ENCODE data around the gene RANGRF.
"Not testable (repeated sequence)": the region's sequence is repeated elsewhere in the genome, so short reads cannot be mapped to it uniquely, and the experiment has no call there.

Gene RANGRF

GRCh38 chr17:8249621-8250500 is 38.6 kb upstream of the RANGRF start:
- TF ChIP-seq SP1 (IDR thresholded peaks at IDR 0.05) (no peak), LEF1 (IDR thresholded peaks at IDR 0.05; ENCODE audit: borderline replicate concordance) (no peak), TARDBP (IDR thresholded peaks at IDR 0.05) (no peak), FOXK2 (IDR thresholded peaks at IDR 0.05) (no peak), NFRKB (IDR thresholded peaks at IDR 0.05) (no peak), FOXM1 (IDR thresholded peaks at IDR 0.05; ENCODE audit: borderline replicate concordance) (no peak), ELF4 (IDR thresholded peaks at IDR 0.05) (no peak), SUZ12 (IDR thresholded peaks at IDR 0.05) (no peak), CTBP1 (IDR thresholded peaks at IDR 0.05; ENCODE audit: borderline replicate concordance) (no peak)
- ChIA-PET POLR2A (interaction anchor here (0.7 to 6.8 kb wide), 15 partner anchors 10 to 393 kb away, joined by 3 to 126 read pairs (median 4); partner anchors contain the start of genes AURKB, KRABD2, NAA38 and RANGRF), CTCF (interaction anchor here (0.5 kb wide), 1 partner anchor 1243 kb away, joined by 5 read pairs; no protein-coding TSS in a partner anchor)
- DNase-seq (ENCODE audit: extremely low spot score), result no peak

- CTCF ChIA-PET, result interaction anchor here (0.6 kb wide), 2 partner anchors 548 to 702 kb away, joined by 6 to 9 read pairs; no protein-coding TSS in a partner anchor
- DNase-seq (ENCODE audit: extremely low spot score); POLR2A ChIA-PET: not testable (repeated sequence)
Observed at GRCh38 chr17:8251411-8251810, 37.1 kb upstream of the RANGRF start.

- ChIA-PET POLR2A (no interaction called here), CTCF (no interaction called here)
- DNase-seq (ENCODE audit: extremely low spot score), result no peak
- no peak for TF ChIP-seq FOXK2 (IDR thresholded peaks at IDR 0.05)
- no peak for TF ChIP-seq ELF4 (IDR thresholded peaks at IDR 0.05)
- TF ChIP-seq NFRKB (IDR thresholded peaks at IDR 0.05), result no peak
- TF ChIP-seq HDGF (IDR thresholded peaks at IDR 0.05; ENCODE audit: borderline replicate concordance), result no peak
- no peak for TF ChIP-seq ARNT (IDR thresholded peaks at IDR 0.05)
- no peak for TF ChIP-seq BHLHE40 (IDR thresholded peaks at IDR 0.05; ENCODE audit: borderline replicate concordance)
- no peak for TF ChIP-seq SUZ12 (IDR thresholded peaks at IDR 0.05)
- no peak for TF ChIP-seq CTBP1 (IDR thresholded peaks at IDR 0.05; ENCODE audit: borderline replicate concordance)
- TF ChIP-seq FOXA1 (IDR thresholded peaks at IDR 0.05), result no peak
- no peak for TF ChIP-seq SP1 (IDR thresholded peaks at IDR 0.05)
- no peak for TF ChIP-seq PKNOX1 (IDR thresholded peaks at IDR 0.05)
- no peak for TF ChIP-seq TARDBP (IDR thresholded peaks at IDR 0.05)
- no peak for TF ChIP-seq L3MBTL2 (conservative IDR thresholded peaks at IDR 0.05)
- TF ChIP-seq ZNF384 (IDR thresholded peaks at IDR 0.05), result no peak
- no peak for TF ChIP-seq LEF1 (IDR thresholded peaks at IDR 0.05; ENCODE audit: borderline replicate concordance)
- no peak for TF ChIP-seq FOXM1 (IDR thresholded peaks at IDR 0.05; ENCODE audit: borderline replicate concordance)
Observed at GRCh38 chr17:8253801-8254200, 34.7 kb upstream of the RANGRF start.

GRCh38 chr17:8254881-8255280 is 33.6 kb upstream of the RANGRF start:
- POLR2A ChIA-PET, result no interaction called here
- CTCF ChIA-PET, result no interaction called here
- no peak for DNase-seq (ENCODE audit: extremely low spot score)
- no peak for TF ChIP-seq BHLHE40 (IDR thresholded peaks at IDR 0.05; ENCODE audit: borderline replicate concordance)
- TF ChIP-seq FOXM1 (IDR thresholded peaks at IDR 0.05; ENCODE audit: borderline replicate concordance), result no peak
- no peak for TF ChIP-seq NFRKB (IDR thresholded peaks at IDR 0.05)
- TF ChIP-seq ELF4 (IDR thresholded peaks at IDR 0.05), result no peak
- TF ChIP-seq LEF1 (IDR thresholded peaks at IDR 0.05; ENCODE audit: borderline replicate concordance), result no peak
- TF ChIP-seq TARDBP (IDR thresholded peaks at IDR 0.05), result no peak
- TF ChIP-seq FOXK2 (IDR thresholded peaks at IDR 0.05), result no peak
- no peak for TF ChIP-seq SUZ12 (IDR thresholded peaks at IDR 0.05)
- TF ChIP-seq HDGF (IDR thresholded peaks at IDR 0.05; ENCODE audit: borderline replicate concordance), result no peak

- ChIA-PET POLR2A (interaction anchor here (0.6 to 0.8 kb wide), 2 partner anchors 33 to 39 kb away, joined by 3 read pairs; partner anchors contain the start of gene SLC25A35), CTCF (no interaction called here)
- no peak for DNase-seq (ENCODE audit: extremely low spot score)
- no peak for TF ChIP-seq HDGF (IDR thresholded peaks at IDR 0.05; ENCODE audit: borderline replicate concordance)
- TF ChIP-seq ARNT (IDR thresholded peaks at IDR 0.05), result no peak
- TF ChIP-seq SP1 (IDR thresholded peaks at IDR 0.05), result no peak
- TF ChIP-seq TARDBP (IDR thresholded peaks at IDR 0.05), result no peak
- TF ChIP-seq SUZ12 (IDR thresholded peaks at IDR 0.05), result no peak
- TF ChIP-seq L3MBTL2 (conservative IDR thresholded peaks at IDR 0.05), result no peak
- no peak for TF ChIP-seq FOXM1 (IDR thresholded peaks at IDR 0.05; ENCODE audit: borderline replicate concordance)
- TF ChIP-seq NFRKB (IDR thresholded peaks at IDR 0.05), result no peak
- no peak for TF ChIP-seq ELF4 (IDR thresholded peaks at IDR 0.05)
- TF ChIP-seq FOXA1 (IDR thresholded peaks at IDR 0.05), result no peak
- TF ChIP-seq ZNF384 (IDR thresholded peaks at IDR 0.05), result no peak
- no peak for TF ChIP-seq CTBP1 (IDR thresholded peaks at IDR 0.05; ENCODE audit: borderline replicate concordance)
- no peak for TF ChIP-seq PKNOX1 (IDR thresholded peaks at IDR 0.05)
Observed at GRCh38 chr17:8255499-8255898, 33.0 kb upstream of the RANGRF start.

- CTCF ChIA-PET, result no interaction called here
- TF ChIP-seq TARDBP (IDR thresholded peaks at IDR 0.05), result no peak
- TF ChIP-seq CTBP1 (IDR thresholded peaks at IDR 0.05; ENCODE audit: borderline replicate concordance), result no peak
- TF ChIP-seq ZNF384 (IDR thresholded peaks at IDR 0.05), result no peak
- no peak for TF ChIP-seq NFRKB (IDR thresholded peaks at IDR 0.05)
- no peak for TF ChIP-seq HDGF (IDR thresholded peaks at IDR 0.05; ENCODE audit: borderline replicate concordance)
- TF ChIP-seq PKNOX1 (IDR thresholded peaks at IDR 0.05), result no peak
- TF ChIP-seq LEF1 (IDR thresholded peaks at IDR 0.05; ENCODE audit: borderline replicate concordance), result no peak
- no peak for TF ChIP-seq FOXM1 (IDR thresholded peaks at IDR 0.05; ENCODE audit: borderline replicate concordance)
- TF ChIP-seq ELF4 (IDR thresholded peaks at IDR 0.05), result no peak
- no peak for TF ChIP-seq ARNT (IDR thresholded peaks at IDR 0.05)
- TF ChIP-seq SUZ12 (IDR thresholded peaks at IDR 0.05), result no peak
- no peak for TF ChIP-seq BHLHE40 (IDR thresholded peaks at IDR 0.05; ENCODE audit: borderline replicate concordance)
- no peak for TF ChIP-seq FOXA1 (IDR thresholded peaks at IDR 0.05)
- no peak for TF ChIP-seq FOXK2 (IDR thresholded peaks at IDR 0.05)
- no peak for TF ChIP-seq SP1 (IDR thresholded peaks at IDR 0.05)
- TF ChIP-seq L3MBTL2 (conservative IDR thresholded peaks at IDR 0.05), result no peak
- DNase-seq (ENCODE audit: extremely low spot score), result no peak
- POLR2A ChIA-PET, result interaction anchor here (0.8 kb wide), 1 partner anchor 39 kb away, joined by 3 read pairs; the partner anchor contains the start of gene SLC25A35
Observed at GRCh38 chr17:8256291-8256690, 32.2 kb upstream of the RANGRF start.
